Esophagus squamous epithelium (tissue), 5 donors: ENCODE measurements around the gene LMAN1L. TPM values are rescaled to one million over a fixed set of nuclear protein-coding genes. Genes with fewer than 3 reads are reported as not detected.

Experiments used
- DNase-seq: peaks from one replicate; lab custom pipeline; 2025; lab: John Stamatoyannopoulos, UW
- H3K27ac ChIP-seq, 4 donors: fragments of 200-600 bp; sonication (generic); one replicate each; pipeline ENCODE4 v1.5.1; 2016 to 2019; ENCODE audit warnings: mild to moderate bottlenecking in 1 of 4
- H3K27me3 ChIP-seq, 4 donors: fragments of 200-600 bp; sonication (generic); 1 replicate in 3 of 4; 2 replicates in 1 of 4; pipeline versions ENCODE4 v1.5.1 to v1.6.0; 2017 to 2021; ENCODE audit warnings: antibody characterized with exemption in 1 of 4
- H3K36me3 ChIP-seq, 3 donors: fragments of 200-600 bp; sonication (generic); one replicate each; pipeline ENCODE4 v1.5.1; 2016 to 2019
- H3K4me1 ChIP-seq, 3 donors: fragments of 200-600 bp; sonication (generic); one replicate each; pipeline ENCODE4 v1.5.1; 2017 to 2019
- H3K4me3 ChIP-seq, 4 donors: fragments of 200-600 bp; sonication (generic); 1 replicate in 3 of 4; 2 replicates in 1 of 4; pipeline ENCODE4 v1.5.1; 2016 to 2019; ENCODE audit warnings: mild to moderate bottlenecking in 2 of 4, moderate library complexity in 1 of 4
- H3K9me3 ChIP-seq, 3 donors: fragments of 200-600 bp; sonication (generic); one replicate each; pipeline ENCODE4 v1.5.1; 2016 to 2019
- CTCF ChIP-seq, 6 experiments: fragments of 450-650 bp in 4 of 6; fragments of 200-600 bp in 2 of 6; sonication (generic) in 2 of 6; IDR thresholded peaks; one replicate each; pipeline ENCODE4 v1.5.1; 2016 to 2019; ENCODE audit warnings: antibody characterized with exemption in 6 of 6, mild to moderate bottlenecking in 4 of 6, moderate library complexity in 4 of 6
- POLR2A ChIP-seq, 4 donors: fragments of 450-650 bp; IDR thresholded peaks; one replicate each; pipeline ENCODE4 v1.6.1; 2017; ENCODE audit warnings: antibody characterized with exemption in 4 of 4, mild to moderate bottlenecking in 4 of 4, moderate library complexity in 3 of 4
- WGBS, 2 donors: methylation state at CpG; one replicate each; pipeline ENCODE4 v1.1.5; 2018; 5-methylcytosine and 5-hydroxymethylcytosine counted together
- intact Hi-C: fragments of 100-400 bp; cut with DNase I; formaldehyde crosslinking; loops from one replicate; pipeline ENCODE4 v1.15.0; 2022
- total RNA-seq, 4 donors: library from RNA; depleted of rRNA; stranded (reverse); fragments of >200 nt; gene quantifications; one replicate each; pipeline ENCODE4 v1.1.0, GENCODE V29; 2016
- donor health status: DM: yes; HTN: yes; CAD: no.

The LMAN1L gene
- total RNA-seq, 4 donors from 2014 or later = 0.18 TPM; not detected in 3

- no peaks in the 10 kb centered on the region for H3K27me3 ChIP-seq
- H3K36me3 ChIP-seq = peaks cover 7 to 45% (median 9%) of the 10 kb centered on the region in 3 donors
- H3K9me3 ChIP-seq = no peaks in the 10 kb centered on the region
- no peak for DNase-seq
- intact Hi-C loops = no loop called here
- H3K27ac ChIP-seq = peak overlapping the region in 2 of 4 donors; percentile 95 to 99
- WGBS, 2 donors = 69 to 74% methylated on average over 14 of the region's 14 CpGs
- H3K4me1 ChIP-seq = peaks cover 58 to 97% (median 61%) of the 10 kb centered on the region in 3 donors
- TF ChIP-seq CTCF (IDR thresholded peaks at IDR 0.05) (no peak), POLR2A (IDR thresholded peaks at IDR 0.05) (no peak)
- H3K4me3 ChIP-seq = no peak overlapping the region
Observed at GRCh38 chr15:74795966-74796625, 16.5 kb upstream of the LMAN1L start.

- peaks cover 36 to 71% (median 37%) of the 10 kb centered on the region in 3 donors for H3K4me1 ChIP-seq
- WGBS, 2 donors = 80 to 83% methylated on average over 12 to 13 of the region's 25 CpGs
- TF ChIP-seq CTCF (IDR thresholded peaks at IDR 0.05) = peak in 1 of 6 experiments; percentile 35
- no peak for TF ChIP-seq POLR2A (IDR thresholded peaks at IDR 0.05)
- no peaks in the 10 kb centered on the region for H3K27me3 ChIP-seq
- intact Hi-C loops = no loop called here
- H3K36me3 ChIP-seq = peaks cover 25 to 70% (median 33%) of the 10 kb centered on the region in 3 donors
- no peaks in the 10 kb centered on the region for H3K9me3 ChIP-seq
- no peak overlapping the region for H3K4me3 ChIP-seq
- DNase-seq = no peak
- H3K27ac ChIP-seq = peak overlapping the region; percentile 83 to 92 (median 84)
Observed at GRCh38 chr15:74798388-74799254, 14.0 kb upstream of the LMAN1L start.

GRCh38 chr15:74799255-74799855 is 13.3 kb upstream of the LMAN1L start:
- Histone ChIP-seq H3K36me3 (peaks cover 27 to 78% (median 33%) of the 10 kb centered on the region in 3 donors), H3K4me1 (peaks cover 29 to 64% (median 33%) of the 10 kb centered on the region in 3 donors)

GRCh38 chr15:74799856-74800558 is 12.6 kb upstream of the LMAN1L start:
- Histone ChIP-seq H3K27me3 (no peaks in the 10 kb centered on the region), H3K9me3 (no peaks in the 10 kb centered on the region), H3K4me3 (no peak overlapping the region), H3K4me1 (peaks cover 24 to 57% (median 29%) of the 10 kb centered on the region in 3 donors), H3K27ac (peak overlapping the region; percentile 83 to 92 (median 84)), H3K36me3 (peaks cover 27 to 84% (median 33%) of the 10 kb centered on the region in 3 donors)
- 24 to 32% methylated on average over 5 to 6 of the region's 18 CpGs for WGBS, 2 donors
- no peak for DNase-seq
- TF ChIP-seq POLR2A (IDR thresholded peaks at IDR 0.05) = no peak
- TF ChIP-seq CTCF (IDR thresholded peaks at IDR 0.05) = peak; percentile 98 to 99 (median 99)
- intact Hi-C loops = loop anchor here (2.0 to 10.0 kb wide), 2 partner anchors 27 to 105 kb away; partner anchors contain the start of gene FAM219B

More at GRCh38 chr15:74799255-74799855, 13.3 kb upstream of the LMAN1L start:
- DNase-seq = no peak
- Histone ChIP-seq H3K9me3 (no peaks in the 10 kb centered on the region), H3K4me3 (no peak overlapping the region), H3K27ac (peak overlapping the region; percentile 83 to 92 (median 84)), H3K27me3 (no peaks in the 10 kb centered on the region)
- WGBS, 2 donors = 50 to 62% methylated on average over 6 to 9 of the region's 16 CpGs
- intact Hi-C loops = no loop called here
- no peak for TF ChIP-seq POLR2A (IDR thresholded peaks at IDR 0.05)
- no peak for TF ChIP-seq CTCF (IDR thresholded peaks at IDR 0.05)
